Measurements from ENCODE around the gene SLC35G6. TPM values are rescaled to one million over a fixed set of nuclear protein-coding genes. Genes with fewer than 3 reads are reported as not detected.
"Not testable (repeated sequence)": the region's sequence is repeated elsewhere in the genome, so short reads cannot be mapped to it uniquely, and the experiment has no call there.

Gene SLC35G6
- polyA plus RNA-seq, 1 donor from 2014 or later = not detected

GRCh38 chr17:7480089-7480384, 1.2 kb upstream of the SLC35G6 start:
- no peaks in the 10 kb centered on the region for H3K9me3 Mint-ChIP-seq
- peaks cover 34 to 45% (median 37%) of the 10 kb centered on the region in 3 donors for H3K4me1 Mint-ChIP-seq
- no peaks in the 10 kb centered on the region for H3K27me3 Mint-ChIP-seq
- peak overlapping the region; percentile 89 to 98 (median 94) for H3K4me3 Mint-ChIP-seq
- peak overlapping the region; percentile 96 to 99 (median 98) for H3K27ac Mint-ChIP-seq
- no peaks in the 10 kb centered on the region for H3K36me3 Mint-ChIP-seq

GRCh38 chr17:7481842-7482741, 846 bp downstream of the SLC35G6 start:
- peaks cover 42 to 46% (median 45%) of the 10 kb centered on the region in 3 donors for H3K4me1 Mint-ChIP-seq
- H3K9me3 Mint-ChIP-seq, H3K27me3 Mint-ChIP-seq, H3K36me3 Mint-ChIP-seq: not testable (repeated sequence)
- peak overlapping the region; percentile 51 to 98 (median 69) for H3K4me3 Mint-ChIP-seq
- H3K27ac Mint-ChIP-seq = peak overlapping the region in 2 of 3 donors; percentile 71 to 99

- H3K27ac Mint-ChIP-seq = peak overlapping the region; percentile 99 to 100 (median 100)
- H3K36me3 Mint-ChIP-seq, H3K9me3 Mint-ChIP-seq, H3K27me3 Mint-ChIP-seq: not testable (repeated sequence)
- H3K4me1 Mint-ChIP-seq = peaks cover 44 to 45% (median 44%) of the 10 kb centered on the region in 3 donors
- peak overlapping the region; percentile 97 to 100 (median 98) for H3K4me3 Mint-ChIP-seq
Observed at GRCh38 chr17:7482742-7483088, 1.5 kb downstream of the SLC35G6 start.

- Mint-ChIP-seq H3K36me3 (no peaks in the 10 kb centered on the region), H3K4me3 (peak overlapping the region; percentile 97 to 100 (median 98)), H3K27me3 (no peaks in the 10 kb centered on the region), H3K4me1 (peaks cover 37 to 40% (median 39%) of the 10 kb centered on the region in 3 donors), H3K9me3 (no peaks in the 10 kb centered on the region), H3K27ac (peak overlapping the region; percentile 99 to 100 (median 100))
Observed at GRCh38 chr17:7483255-7484066, 2.2 kb downstream of the SLC35G6 start.

GRCh38 chr17:7484067-7484918, 3.0 kb downstream of the SLC35G6 start, which contains the start of gene POLR2A:
POLR2A (plus strand) TSS chr17:7484366.
- Mint-ChIP-seq H3K36me3 (no peaks in the 10 kb centered on the region), H3K27ac (peak within 1 kb of the TSS; percentile 99 to 100 (median 100)), H3K27me3 (no peaks in the 10 kb centered on the region), H3K4me1 (peaks cover 41 to 44% (median 43%) of the 10 kb centered on the region in 3 donors), H3K4me3 (peak within 1 kb of the TSS; percentile 97 to 100 (median 98)), H3K9me3 (no peaks in the 10 kb centered on the region)

- H3K27me3 Mint-ChIP-seq = no peaks in the 10 kb centered on the region
- H3K4me3 Mint-ChIP-seq = peak overlapping the region; percentile 97 to 100 (median 98)
- H3K4me1 Mint-ChIP-seq = peaks cover 41 to 44% (median 43%) of the 10 kb centered on the region in 3 donors
- H3K27ac Mint-ChIP-seq = peak overlapping the region; percentile 99 to 100 (median 100)
- no peaks in the 10 kb centered on the region for H3K36me3 Mint-ChIP-seq
- H3K9me3 Mint-ChIP-seq = no peaks in the 10 kb centered on the region
Observed at GRCh38 chr17:7484919-7485377, 3.7 kb downstream of the SLC35G6 start.

- peak overlapping the region; percentile 74 to 91 (median 78) for H3K4me3 Mint-ChIP-seq
- H3K27me3 Mint-ChIP-seq = no peaks in the 10 kb centered on the region
- no peaks in the 10 kb centered on the region for H3K36me3 Mint-ChIP-seq
- peak overlapping the region; percentile 51 to 67 (median 56) for H3K27ac Mint-ChIP-seq
- H3K4me1 Mint-ChIP-seq = peaks cover 42 to 47% (median 45%) of the 10 kb centered on the region in 3 donors
- no peaks in the 10 kb centered on the region for H3K9me3 Mint-ChIP-seq
Observed at GRCh38 chr17:7486181-7486580, 4.9 kb downstream of the SLC35G6 start.

GRCh38 chr17:7490144-7490543, 8.9 kb downstream of the SLC35G6 start:
- Mint-ChIP-seq H3K4me3 (peak overlapping the region in 1 of 4 donors; percentile 9), H3K27me3 (no peaks in the 10 kb centered on the region), H3K27ac (no peak overlapping the region)

GRCh38 chr17:7491583-7491982, 10.3 kb downstream of the SLC35G6 start:
- Mint-ChIP-seq H3K9me3 (no peaks in the 10 kb centered on the region), H3K27ac (peak overlapping the region in 1 of 3 donors; percentile 13), H3K4me3 (no peak overlapping the region), H3K36me3 (peaks cover 3% of the 10 kb centered on the region), H3K4me1 (peaks cover 38 to 53% (median 42%) of the 10 kb centered on the region in 3 donors), H3K27me3 (no peaks in the 10 kb centered on the region)

More at GRCh38 chr17:7490144-7490543, 8.9 kb downstream of the SLC35G6 start:
- Mint-ChIP-seq H3K9me3 (no peaks in the 10 kb centered on the region), H3K36me3 (peaks cover 3% of the 10 kb centered on the region), H3K4me1 (peaks cover 47 to 64% (median 53%) of the 10 kb centered on the region in 3 donors)

- Mint-ChIP-seq H3K4me3 (peak overlapping the region in 1 of 4 donors; percentile 30), H3K27ac (no peak overlapping the region), H3K27me3 (no peaks in the 10 kb centered on the region), H3K9me3 (no peaks in the 10 kb centered on the region), H3K36me3 (peaks cover 3% of the 10 kb centered on the region), H3K4me1 (peaks cover 26 to 36% (median 30%) of the 10 kb centered on the region in 3 donors)
Observed at GRCh38 chr17:7493941-7494340, 12.7 kb downstream of the SLC35G6 start.

- Mint-ChIP-seq H3K27me3 (no peaks in the 10 kb centered on the region), H3K9me3 (no peaks in the 10 kb centered on the region), H3K36me3 (peaks cover 3% of the 10 kb centered on the region)
Observed at GRCh38 chr17:7495906-7496434, 14.7 kb downstream of the SLC35G6 start.

GRCh38 chr17:7496470-7497183, 15.4 kb downstream of the SLC35G6 start:
- H3K27me3 Mint-ChIP-seq = no peaks in the 10 kb centered on the region
- H3K27ac Mint-ChIP-seq = peak overlapping the region in 2 of 3 donors; percentile 49 to 71
- no peaks in the 10 kb centered on the region for H3K9me3 Mint-ChIP-seq
- peaks cover 14 to 21% (median 18%) of the 10 kb centered on the region in 3 donors for H3K4me1 Mint-ChIP-seq
- H3K36me3 Mint-ChIP-seq = peaks cover 7% of the 10 kb centered on the region
- H3K4me3 Mint-ChIP-seq = no peak overlapping the region

More at GRCh38 chr17:7495906-7496434, 14.7 kb downstream of the SLC35G6 start:
- H3K4me1 Mint-ChIP-seq = peaks cover 16 to 24% (median 20%) of the 10 kb centered on the region in 3 donors
- peak overlapping the region in 1 of 4 donors; percentile 12 for H3K4me3 Mint-ChIP-seq
- H3K27ac Mint-ChIP-seq = peak overlapping the region in 1 of 3 donors; percentile 71

GRCh38 chr17:7497228-7497627, 16.0 kb downstream of the SLC35G6 start:
- Mint-ChIP-seq H3K4me3 (no peak overlapping the region), H3K27ac (no peak overlapping the region), H3K4me1 (peaks cover 10 to 17% (median 13%) of the 10 kb centered on the region in 3 donors), H3K9me3 (no peaks in the 10 kb centered on the region), H3K27me3 (no peaks in the 10 kb centered on the region), H3K36me3 (peaks cover 7% of the 10 kb centered on the region)
